Lung (tissue), 12 donors: ENCODE measurements around the gene FAM118A. TPM values are rescaled to one million over a fixed set of nuclear protein-coding genes. Genes with fewer than 3 reads are reported as not detected.

Experiments used
- ATAC-seq: fragments of 200-7000 bp; cut with Tn5 transposase; one replicate; pipeline ENCODE4 v1.9.1; 2020; ENCODE audit warnings: moderate number of reproducible peaks; ENCODE audit not compliant: insufficient read depth, low FRiP score
- DNase-seq, 3 donors: peaks; one replicate each; pipeline ENCODE4 v3.0.0-alpha.2; 2013 to 2017
- H3K27ac ChIP-seq, 2 donors: one replicate each; pipeline ENCODE4 v1.5.1; 2013; ENCODE audit warnings: mild to moderate bottlenecking in 2 of 2, moderate library complexity in 2 of 2, control low read depth in 1 of 2, inconsistent platforms in 1 of 2, low read depth in 1 of 2, low read length in 1 of 2
- H3K27me3 ChIP-seq, 3 donors: one replicate each; pipeline ENCODE4 v1.5.1; 2013; ENCODE audit warnings: low read length in 2 of 3; ENCODE audit not compliant: control insufficient read depth in 3 of 3, insufficient read depth in 3 of 3
- H3K36me3 ChIP-seq, 4 donors: one replicate each; pipeline ENCODE4 v1.5.1; 2013; ENCODE audit warnings: low read length in 4 of 4, mild to moderate bottlenecking in 1 of 4, moderate library complexity in 1 of 4; ENCODE audit not compliant: control insufficient read depth in 4 of 4, insufficient read depth in 4 of 4
- H3K4me1 ChIP-seq, 5 donors: one replicate each; pipeline ENCODE4 v1.5.1; 2013; ENCODE audit warnings: low read length in 5 of 5, mild to moderate bottlenecking in 2 of 5, moderate library complexity in 1 of 5; ENCODE audit not compliant: control insufficient read depth in 5 of 5, insufficient read depth in 5 of 5
- H3K4me3 ChIP-seq: one replicate; pipeline ENCODE4 v1.5.1; 2013; ENCODE audit warnings: mild to moderate bottlenecking, control low read depth, moderate library complexity
- H3K9ac ChIP-seq, 2 donors: one replicate each; pipeline ENCODE4 v1.5.1; 2013; ENCODE audit warnings: low read length in 2 of 2, control low read depth in 1 of 2; ENCODE audit not compliant: insufficient read depth in 1 of 2
- H3K9me3 ChIP-seq, 4 donors: one replicate each; pipeline ENCODE4 v1.5.1; 2013; ENCODE audit warnings: low read length in 3 of 4, mild to moderate bottlenecking in 1 of 4, moderate library complexity in 1 of 4; ENCODE audit not compliant: control insufficient read depth in 4 of 4, insufficient read depth in 3 of 4
- CTCF ChIP-seq: IDR thresholded peaks from 2 replicates; pipeline ENCODE4 v1.5.1; 2012; ENCODE audit warnings: mild to moderate bottlenecking; ENCODE audit errors: control extremely low read depth, extremely low read depth
- WGBS, 2 donors: extraction: QIAGEN DNeasy Blood & Tissue Kit; methylation state at CpG; one replicate each; pipeline ENCODE4 v1.1.7; 2013; 5-methylcytosine and 5-hydroxymethylcytosine counted together
- polyA plus RNA-seq, 2 donors: library from polyadenylated mRNA; stranded (reverse); fragments of 200-250 nt; gene quantifications; one replicate each; pipeline ENCODE4 v1.2.1, GENCODE V29; 2013
- total RNA-seq, 2 donors: library from RNA; depleted of rRNA in 1 of 2; stranded (reverse); fragments of >200 nt in 1 of 2; gene quantifications; one replicate each; pipeline ENCODE4 v1.2.1, GENCODE V29; 2014 to 2021
- donor health status: control.
- donor health status: control.
- donor health status: Bipolar disorder and iron deficiency.
- donor health status: healthy.
- donor health status: DM: yes; HTN: yes; CAD: no.

Gene FAM118A
- total and polyA plus RNA-seq, 4 donors: 12.0 to 71.8 (median 28.4) TPM

- no peaks in the 10 kb centered on the region for H3K27me3 ChIP-seq
Measured at GRCh38 chr22:45298934-45299505, 10.7 kb upstream of the FAM118A start.

GRCh38 chr22:45302751-45303150 is 7.0 kb upstream of the FAM118A start:
- Histone ChIP-seq H3K9ac (no peak overlapping the region), H3K4me3 (no peak overlapping the region), H3K4me1 (no peaks in the 10 kb centered on the region), H3K27me3 (no peaks in the 10 kb centered on the region), H3K27ac (no peak overlapping the region), H3K9me3 (no peaks in the 10 kb centered on the region), H3K36me3 (no peaks in the 10 kb centered on the region)
- ATAC-seq (no peak), DNase-seq (no peak)
- WGBS, 2 donors: 63 to 72% methylated on average over 8 of the region's 8 CpGs
- no peak for TF ChIP-seq CTCF

More at GRCh38 chr22:45298934-45299505, 10.7 kb upstream of the FAM118A start:
- WGBS, 2 donors: 75 to 81% methylated on average over 15 of the region's 15 CpGs
- H3K9me3 ChIP-seq: no peaks in the 10 kb centered on the region
- H3K4me1 ChIP-seq: no peaks in the 10 kb centered on the region
- no peak overlapping the region for H3K9ac ChIP-seq
- no peak overlapping the region for H3K4me3 ChIP-seq
- no peak overlapping the region for H3K27ac ChIP-seq
- TF ChIP-seq CTCF: no peak
- DNase-seq: no peak
- no peaks in the 10 kb centered on the region for H3K36me3 ChIP-seq
- ATAC-seq: no peak

DNA sequence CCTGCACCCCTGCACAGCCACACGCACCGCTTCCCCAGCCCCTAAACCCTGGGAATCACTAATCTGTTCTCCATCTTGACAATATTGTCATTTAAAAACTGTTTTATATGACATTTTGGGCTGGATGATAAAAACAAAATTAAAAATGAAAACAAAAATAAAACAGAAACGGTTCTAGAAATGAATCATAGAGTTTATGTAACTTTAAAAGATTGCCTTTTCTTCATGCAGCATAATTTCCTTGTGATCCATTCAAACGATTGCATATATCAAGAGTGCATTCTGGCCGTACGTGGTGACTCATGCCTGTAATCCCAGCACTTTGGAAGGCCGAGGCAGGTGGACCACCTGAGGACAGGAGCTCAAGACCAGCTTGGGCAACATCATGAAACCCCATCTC is 6.6 kb upstream of the FAM118A start:
- no peaks in the 10 kb centered on the region for H3K4me1 ChIP-seq
- WGBS, 2 donors: 81 to 85% methylated on average over 7 of the region's 7 CpGs
- no peak for DNase-seq
- H3K9ac ChIP-seq: no peak overlapping the region
- no peak overlapping the region for H3K4me3 ChIP-seq
- H3K36me3 ChIP-seq: no peaks in the 10 kb centered on the region
- TF ChIP-seq CTCF: no peak
- H3K27me3 ChIP-seq: no peaks in the 10 kb centered on the region
- H3K27ac ChIP-seq: no peak overlapping the region
- no peak for ATAC-seq
- no peaks in the 10 kb centered on the region for H3K9me3 ChIP-seq

DNA sequence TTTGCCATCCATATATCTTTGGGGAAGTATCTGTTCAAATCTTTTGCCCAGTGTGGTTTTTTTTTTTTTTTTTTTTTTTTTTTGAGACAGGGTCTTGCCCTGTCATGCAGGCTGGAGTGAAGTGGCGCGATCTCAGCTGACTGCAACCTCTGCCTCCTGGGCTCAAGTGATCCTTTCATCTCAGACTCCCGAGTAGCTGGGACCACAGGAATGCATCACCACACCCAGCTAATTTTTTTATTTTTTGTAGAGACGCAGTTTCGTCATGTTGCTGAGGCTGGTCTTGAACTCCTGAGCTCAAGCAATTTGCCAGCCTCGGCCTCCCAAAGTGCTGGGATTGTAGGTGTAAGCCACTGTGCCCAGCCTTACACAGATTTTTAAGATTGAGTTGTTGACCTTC is 4.8 kb upstream of the FAM118A start:
- no peak overlapping the region for H3K27ac ChIP-seq
- WGBS, 2 donors: 78 to 81% methylated on average over 6 of the region's 6 CpGs
- H3K36me3 ChIP-seq: no peaks in the 10 kb centered on the region
- ATAC-seq (no peak), DNase-seq (no peak)
- no peaks in the 10 kb centered on the region for H3K9me3 ChIP-seq
- no peaks in the 10 kb centered on the region for H3K27me3 ChIP-seq
- H3K4me3 ChIP-seq: no peak overlapping the region
- no peak overlapping the region for H3K9ac ChIP-seq
- peaks cover 0 to 9% (median 3%) of the 10 kb centered on the region in 5 donors for H3K4me1 ChIP-seq
- no peak for TF ChIP-seq CTCF
